ENCODE results near the gene YIPF4. TPM values are rescaled to one million over a fixed set of nuclear protein-coding genes. Genes with fewer than 3 reads are reported as not detected.

Gene YIPF4
- total RNA-seq, 2 donors from 2014 or later, result 24.9 to 25.8 TPM

DNA sequence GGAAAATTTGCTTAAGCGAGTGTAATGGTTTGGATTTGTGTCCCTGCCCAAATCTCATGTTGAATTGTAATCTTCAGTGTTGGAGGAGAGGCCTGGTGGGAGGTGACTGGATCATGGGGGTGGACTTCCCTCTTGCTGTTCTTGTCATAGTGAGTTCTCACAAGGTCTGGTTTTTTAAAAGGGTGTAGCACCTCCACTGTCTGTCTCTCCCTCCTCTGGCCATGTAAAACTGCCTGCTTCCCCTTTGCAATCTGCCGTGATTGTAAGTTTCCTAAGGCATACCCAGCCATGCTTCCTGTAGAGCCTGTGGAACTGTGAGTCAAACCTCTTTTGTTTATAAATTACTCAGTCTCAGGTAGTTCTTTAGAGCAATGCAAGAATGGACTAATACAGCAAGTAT lies 6.6 kb downstream of the YIPF4 start:
- WGBS, 2 experiments (ENCODE audit: insufficient coverage in 1 of 2, insufficient read length in 1 of 2), result 93% methylated on average over 2 of the region's 2 CpGs
- DNase-seq, result no peak
- TF ChIP-seq, protein P1, sequence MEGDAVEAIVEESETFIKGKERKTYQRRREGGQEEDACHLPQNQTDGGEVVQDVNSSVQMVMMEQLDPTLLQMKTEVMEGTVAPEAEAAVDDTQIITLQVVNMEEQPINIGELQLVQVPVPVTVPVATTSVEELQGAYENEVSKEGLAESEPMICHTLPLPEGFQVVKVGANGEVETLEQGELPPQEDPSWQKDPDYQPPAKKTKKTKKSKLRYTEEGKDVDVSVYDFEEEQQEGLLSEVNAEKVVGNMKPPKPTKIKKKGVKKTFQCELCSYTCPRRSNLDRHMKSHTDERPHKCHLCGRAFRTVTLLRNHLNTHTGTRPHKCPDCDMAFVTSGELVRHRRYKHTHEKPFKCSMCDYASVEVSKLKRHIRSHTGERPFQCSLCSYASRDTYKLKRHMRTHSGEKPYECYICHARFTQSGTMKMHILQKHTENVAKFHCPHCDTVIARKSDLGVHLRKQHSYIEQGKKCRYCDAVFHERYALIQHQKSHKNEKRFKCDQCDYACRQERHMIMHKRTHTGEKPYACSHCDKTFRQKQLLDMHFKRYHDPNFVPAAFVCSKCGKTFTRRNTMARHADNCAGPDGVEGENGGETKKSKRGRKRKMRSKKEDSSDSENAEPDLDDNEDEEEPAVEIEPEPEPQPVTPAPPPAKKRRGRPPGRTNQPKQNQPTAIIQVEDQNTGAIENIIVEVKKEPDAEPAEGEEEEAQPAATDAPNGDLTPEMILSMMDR (conservative IDR thresholded peaks at IDR 0.05), result no peak
- Histone ChIP-seq H3K9me3 (ENCODE audit: control insufficient read depth, low read length) (no peaks in the 10 kb centered on the region), H3K4me3 (ENCODE audit: low read length) (no peak overlapping the region), H3K36me3 (ENCODE audit: control insufficient read depth, insufficient read depth, low read length) (peaks cover 14% of the 10 kb centered on the region), H3K4me1 (ENCODE audit: control insufficient read depth, insufficient read depth, low read length) (no peaks in the 10 kb centered on the region), H3K27ac (ENCODE audit: low read depth, low read length) (no peak overlapping the region), H3K27me3 (ENCODE audit: control insufficient read depth, insufficient read depth, low read length, poor library complexity, severe bottlenecking) (no peaks in the 10 kb centered on the region), H3K9ac (ENCODE audit: extremely low read depth, low read length, poor library complexity, severe bottlenecking) (no peak overlapping the region)
- Mint-ChIP-seq H3K4me3 (no peak overlapping the region), H3K27me3 (ENCODE audit: insufficient read depth) (no peaks in the 10 kb centered on the region), H3K9me3 (no peaks in the 10 kb centered on the region), H3K4me1 (no peaks in the 10 kb centered on the region), H3K27ac (no peak overlapping the region), H3K36me3 (ENCODE audit: low read depth) (peaks cover 32% of the 10 kb centered on the region)

DNA sequence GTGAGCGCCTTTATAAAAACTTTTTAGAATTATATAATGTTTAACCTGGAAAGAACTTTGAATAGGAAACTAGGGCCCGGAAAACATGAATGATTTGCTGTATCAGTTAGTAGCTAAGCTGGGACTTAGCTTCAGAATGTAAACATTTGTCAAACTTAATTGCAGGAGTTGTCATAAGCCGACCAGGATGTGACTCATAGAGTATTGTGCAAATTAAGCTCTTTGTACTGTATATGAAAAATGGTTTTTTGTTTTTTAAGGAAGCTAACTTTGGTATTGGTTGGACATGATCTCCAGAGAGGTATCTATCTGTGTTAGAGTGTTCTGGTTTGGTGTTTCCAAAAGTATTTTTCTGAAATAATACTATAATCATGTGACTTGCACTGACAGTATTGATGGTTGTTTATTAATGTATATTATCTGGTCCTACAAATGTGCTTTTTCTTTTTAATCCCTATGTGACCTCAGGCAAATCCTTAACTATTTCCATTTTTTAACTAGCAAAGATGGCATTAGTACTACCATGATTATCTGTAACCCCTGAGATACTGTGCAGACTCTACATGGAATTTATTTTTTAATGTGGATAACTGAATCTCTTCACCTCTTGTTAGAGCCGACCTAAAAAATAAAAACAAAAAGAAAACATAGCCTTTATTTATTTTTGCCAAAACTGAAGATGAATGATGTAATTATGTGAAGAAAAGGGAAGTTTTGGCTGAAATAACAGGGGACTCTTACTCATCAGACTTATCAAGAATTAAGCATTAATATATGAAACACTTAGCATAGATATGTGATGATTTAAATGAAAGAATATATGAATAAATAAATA lies 11.7 kb downstream of the YIPF4 start:
- peaks cover 13% of the 10 kb centered on the region for H3K9me3 Mint-ChIP-seq
- H3K27ac ChIP-seq (ENCODE audit: low read depth, low read length), result no peak overlapping the region
- no peaks in the 10 kb centered on the region for H3K4me1 ChIP-seq (ENCODE audit: control insufficient read depth, insufficient read depth, low read length)
- DNase-seq, result no peak
- H3K4me3 ChIP-seq (ENCODE audit: low read length), result no peak overlapping the region
- H3K27ac Mint-ChIP-seq, result no peak overlapping the region
- no peak overlapping the region for H3K9ac ChIP-seq (ENCODE audit: extremely low read depth, low read length, poor library complexity, severe bottlenecking)
- WGBS, 2 experiments (ENCODE audit: insufficient coverage in 1 of 2, insufficient read length in 1 of 2), result 93 to 100% methylated on average over 3 to 4 of the region's 4 CpGs
- peaks cover 6% of the 10 kb centered on the region for H3K9me3 ChIP-seq (ENCODE audit: control insufficient read depth, low read length)
- H3K27me3 Mint-ChIP-seq (ENCODE audit: insufficient read depth), result no peaks in the 10 kb centered on the region
- no peaks in the 10 kb centered on the region for H3K4me1 Mint-ChIP-seq
- no peak overlapping the region for H3K4me3 Mint-ChIP-seq
- peaks cover 32% of the 10 kb centered on the region for H3K36me3 Mint-ChIP-seq (ENCODE audit: low read depth)
- peaks cover 8% of the 10 kb centered on the region for H3K36me3 ChIP-seq (ENCODE audit: control insufficient read depth, insufficient read depth, low read length)
- TF ChIP-seq, protein P1 (conservative IDR thresholded peaks at IDR 0.05), result no peak
- no peaks in the 10 kb centered on the region for H3K27me3 ChIP-seq (ENCODE audit: control insufficient read depth, insufficient read depth, low read length, poor library complexity, severe bottlenecking)

DNA sequence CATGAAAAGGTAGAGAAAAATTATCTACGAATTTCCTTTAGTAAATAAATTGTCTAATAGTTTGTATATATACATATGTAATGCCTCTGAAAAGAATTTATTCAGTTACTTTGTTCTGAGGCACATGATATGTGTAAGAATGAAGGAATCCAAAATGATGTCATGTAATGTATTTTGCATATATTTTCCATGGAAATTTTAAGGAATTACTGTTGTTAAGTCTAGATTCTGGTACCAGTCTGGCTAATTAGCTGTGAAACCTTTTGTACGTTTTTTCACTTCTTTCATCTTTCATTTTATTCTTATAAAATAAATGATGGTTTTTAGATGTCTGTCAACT lies 12.3 kb downstream of the YIPF4 start:
- TF ChIP-seq, protein P1 (conservative IDR thresholded peaks at IDR 0.05), result no peak
- H3K4me3 ChIP-seq (ENCODE audit: low read length), result no peak overlapping the region
- Mint-ChIP-seq H3K36me3 (ENCODE audit: low read depth) (peaks cover 31% of the 10 kb centered on the region), H3K27me3 (ENCODE audit: insufficient read depth) (no peaks in the 10 kb centered on the region), H3K4me1 (no peaks in the 10 kb centered on the region), H3K4me3 (no peak overlapping the region), H3K27ac (no peak overlapping the region), H3K9me3 (peaks cover 18% of the 10 kb centered on the region)
- no peaks in the 10 kb centered on the region for H3K27me3 ChIP-seq (ENCODE audit: control insufficient read depth, insufficient read depth, low read length, poor library complexity, severe bottlenecking)
- H3K9ac ChIP-seq (ENCODE audit: extremely low read depth, low read length, poor library complexity, severe bottlenecking), result no peak overlapping the region
- peaks cover 7% of the 10 kb centered on the region for H3K9me3 ChIP-seq (ENCODE audit: control insufficient read depth, low read length)
- no peaks in the 10 kb centered on the region for H3K4me1 ChIP-seq (ENCODE audit: control insufficient read depth, insufficient read depth, low read length)
- no peak overlapping the region for H3K27ac ChIP-seq (ENCODE audit: low read depth, low read length)
- 100% methylated on average over 1 to 2 of the region's 2 CpGs for WGBS, 2 experiments (ENCODE audit: insufficient coverage in 1 of 2, insufficient read length in 1 of 2)
- peaks cover 11% of the 10 kb centered on the region for H3K36me3 ChIP-seq (ENCODE audit: control insufficient read depth, insufficient read depth, low read length)
- no peak for DNase-seq
